Astrocyte of the hippocampus (primary cell): ENCODE data around the gene LARGE1.
"Not testable (repeated sequence)": the region's sequence is repeated elsewhere in the genome, so short reads cannot be mapped to it uniquely, and the experiment has no call there.

ENCODE experiments used
- DNase-seq: peaks from one replicate; pipeline ENCODE4 v3.0.0; 2011; ENCODE audit warnings: low read depth, low spot score

Gene LARGE1

GRCh38 chr22:33884829-33885228 is 35.4 kb downstream of the LARGE1 start:
- DNase-seq = no peak

- DNase-seq = no peak
Measured at GRCh38 chr22:33883961-33884808, 36.1 kb downstream of the LARGE1 start.

- DNase-seq = peak; percentile 81
Measured at GRCh38 chr22:33883561-33883960, 36.7 kb downstream of the LARGE1 start.

- no peak for DNase-seq
Measured at GRCh38 chr22:33882991-33883390, 37.3 kb downstream of the LARGE1 start.

GRCh38 chr22:33880986-33881385 is 39.3 kb downstream of the LARGE1 start:
- no peak for DNase-seq

GRCh38 chr22:33879796-33880195 is 40.5 kb downstream of the LARGE1 start:
- no peak for DNase-seq

- DNase-seq = no peak
Measured at GRCh38 chr22:33875316-33875715, 45.0 kb downstream of the LARGE1 start.

GRCh38 chr22:33874206-33874605 is 46.1 kb downstream of the LARGE1 start:
- DNase-seq = no peak

GRCh38 chr22:33873666-33874065 is 46.6 kb downstream of the LARGE1 start:
- no peak for DNase-seq

- peak; percentile 11 for DNase-seq
Measured at GRCh38 chr22:33873186-33873585, 47.1 kb downstream of the LARGE1 start.

- no peak for DNase-seq
Measured at GRCh38 chr22:33871935-33872334, 48.3 kb downstream of the LARGE1 start.

GRCh38 chr22:33869946-33870345 is 50.3 kb downstream of the LARGE1 start:
- no peak for DNase-seq

GRCh38 chr22:33867971-33868370 is 52.3 kb downstream of the LARGE1 start:
- no peak for DNase-seq

- peak; percentile 42 for DNase-seq
Measured at GRCh38 chr22:33867118-33867866, 53.0 kb downstream of the LARGE1 start.

GRCh38 chr22:33866511-33866910 is 53.8 kb downstream of the LARGE1 start:
- no peak for DNase-seq

GRCh38 chr22:33865996-33866395 is 54.3 kb downstream of the LARGE1 start:
- DNase-seq = no peak

GRCh38 chr22:33865248-33865647 is 55.0 kb downstream of the LARGE1 start:
- no peak for DNase-seq

GRCh38 chr22:33864723-33865130 is 55.5 kb downstream of the LARGE1 start:
- DNase-seq = no peak

GRCh38 chr22:33861216-33861875 is 58.9 kb downstream of the LARGE1 start:
- DNase-seq = no peak

- no peak for DNase-seq
Measured at GRCh38 chr22:33860386-33860785, 59.9 kb downstream of the LARGE1 start.

GRCh38 chr22:33859311-33859710 is 61.0 kb downstream of the LARGE1 start:
- DNase-seq = no peak

- not testable (repeated sequence) for DNase-seq
Measured at GRCh38 chr22:33858653-33859052, 61.6 kb downstream of the LARGE1 start.
